Panc1 (cell line): ENCODE measurements around the gene ZBTB1. TPM values are rescaled to one million over a fixed set of nuclear protein-coding genes. Genes with fewer than 3 reads are reported as not detected.
"Not testable (repeated sequence)": the region's sequence is repeated elsewhere in the genome, so short reads cannot be mapped to it uniquely, and the experiment has no call there.

Experiments used
- ATAC-seq: fragments of 200-7000 bp; cut with Tn5 transposase; 2 replicates; pipeline ENCODE4 v1.9.1; 2020; ENCODE audit warnings: mild to moderate bottlenecking, moderate library complexity
- BruUV-seq: library from RNA; stranded (reverse); fragments of 400-500 nt; replicated peaks from 2 replicates; lab custom pipeline; 2021; lab: Mats Ljungman, UMichigan
- CTCF ChIA-PET: fragments of 300-600 bp; sonication (Branson Sonifier 250); formaldehyde crosslinking; loops from one replicate; lab custom pipeline; 2022; ENCODE audit warnings: antibody characterized with exemption; lab: Charles Lee
- POLR2A ChIA-PET: fragments of 300-600 bp; sonication (Branson Sonifier 250); formaldehyde crosslinking; loops from one replicate; lab custom pipeline; 2022; ENCODE audit warnings: antibody characterized with exemption; lab: Charles Lee
- DNase-seq: peaks from one replicate; pipeline ENCODE4 v3.0.0-alpha.2; 2010; ENCODE audit warnings: low read depth, low spot score
- H3K27ac ChIP-seq: 2 replicates; pipeline ENCODE4 v1.5.1; 2011; ENCODE audit warnings: mild to moderate bottlenecking, low read length, inconsistent platforms
- H3K27me3 ChIP-seq: fragments of 200-500 bp; sonication (Bioruptor generic); 2 replicates; pipeline ENCODE4 v1.6.0; 2014; ENCODE audit warnings: low read length, inconsistent platforms; ENCODE audit not compliant: control insufficient read depth, insufficient read depth
- H3K36me3 ChIP-seq: fragments of 200-500 bp; sonication (Bioruptor generic); 2 replicates; pipeline ENCODE4 v1.5.1; 2014; ENCODE audit warnings: inconsistent platforms, mild to moderate bottlenecking, low read length, moderate library complexity; ENCODE audit not compliant: control insufficient read depth, insufficient read depth
- H3K4me1 ChIP-seq: 2 replicates; pipeline ENCODE4 v1.5.1; 2011; ENCODE audit warnings: inconsistent platforms, mild to moderate bottlenecking, low read length, moderate library complexity; ENCODE audit not compliant: control insufficient read depth, insufficient read depth
- H3K4me3 ChIP-seq, 2 experiments: 2 replicates each; pipeline ENCODE4 v1.5.1; 2011 to 2012; ENCODE audit warnings: low read depth in 2 of 2, low read length in 2 of 2, mild to moderate bottlenecking in 2 of 2, inconsistent platforms in 1 of 2, moderate library complexity in 1 of 2
- H3K9me3 ChIP-seq: fragments of 200-500 bp; sonication (Bioruptor generic); 2 replicates; pipeline ENCODE4 v1.5.1; 2014; ENCODE audit warnings: low read depth, mild to moderate bottlenecking, inconsistent platforms, low read length, moderate library complexity; ENCODE audit not compliant: control insufficient read depth, insufficient read depth
- CTCF ChIP-seq: fragments of 450-650 bp; IDR thresholded peaks from 2 replicates; pipeline ENCODE4 v1.5.1; 2017; ENCODE audit warnings: mild to moderate bottlenecking
- POLR2AphosphoS5 ChIP-seq: IDR thresholded peaks from 2 replicates; pipeline ENCODE4 v1.6.1; 2012; ENCODE audit warnings: mild to moderate bottlenecking, low read depth, low read length, moderate library complexity
- REST ChIP-seq, 2 experiments: IDR thresholded peaks; 2 replicates each; pipeline ENCODE4 v1.6.1; 2011 to 2012; ENCODE audit warnings: low read depth in 2 of 2, control low read depth in 1 of 2, low read length in 1 of 2, mild to moderate bottlenecking in 1 of 2, moderate library complexity in 1 of 2; ENCODE audit not compliant: insufficient read depth in 1 of 2
- SIN3A ChIP-seq: IDR thresholded peaks from 2 replicates; pipeline ENCODE4 v1.6.1; 2012; ENCODE audit warnings: low read depth, mild to moderate bottlenecking, low read length, moderate library complexity, borderline replicate concordance; ENCODE audit not compliant: insufficient read depth
- TCF7L2 ChIP-seq: IDR thresholded peaks from 2 replicates; pipeline ENCODE4 v1.6.1; 2011; ENCODE audit warnings: mild to moderate bottlenecking, low read depth, low read length, inconsistent platforms
- in situ Hi-C: cut with HindIII; loops from 2 replicates; pipeline ENCODE4 v1.10.0; 2016; ENCODE audit warnings: low sequenced_read_pairs, low pct_unique_long_range_greater_than_20kb
- intact Hi-C: fragments of 100-400 bp; cut with micrococcal nuclease; formaldehyde crosslinking; loops from one replicate; pipeline ENCODE4 v1.10.0; 2022; ENCODE audit not compliant: unreplicated experiment
- total RNA-seq: library from RNA; stranded (reverse); gene quantifications from one replicate; pipeline ENCODE4 v1.2.1, GENCODE V29; 2021; ENCODE audit not compliant: unreplicated experiment

Gene ZBTB1
- total RNA-seq, 1 experiment from 2014 or later: 36.1 TPM

- POLR2A ChIA-PET: interaction anchor here (0.7 kb wide), 1 partner anchor 28 kb away, joined by 3 read pairs; no protein-coding TSS in a partner anchor
- peaks cover 9% of the 10 kb centered on the region for H3K4me1 ChIP-seq
- TF ChIP-seq REST (IDR thresholded peaks at IDR 0.05; ENCODE audit: insufficient read depth in 1 of 2, low read depth in 2 of 2, low read length in 1 of 2) (no peak), CTCF (no peak), POLR2AphosphoS5 (no peak), SIN3A (no peak), TCF7L2 (no peak)
- CTCF ChIA-PET: no interaction called here
- DNase-seq (peak; percentile 17), ATAC-seq (peak; percentile 98)
- intact Hi-C loops (no loop called here), in situ Hi-C loops (no loop called here)
- H3K9me3 ChIP-seq: no peaks in the 10 kb centered on the region
- H3K4me3 ChIP-seq: no peak overlapping the region
- no peaks in the 10 kb centered on the region for H3K36me3 ChIP-seq
- peak overlapping the region; percentile 72; the same call in 1 of the 2 replicates for H3K27ac ChIP-seq
- H3K27me3 ChIP-seq: no peaks in the 10 kb centered on the region
- BruUV-seq: no TSS peak
Measured at GRCh38 chr14:64569138-64569631, 64.6 kb downstream of the ZBTB1 start.

GRCh38 chr14:64569646-64570045, 65.1 kb downstream of the ZBTB1 start:
- DNase-seq: not testable (repeated sequence)

GRCh38 chr14:64572386-64573104, 68.0 kb downstream of the ZBTB1 start:
- Histone ChIP-seq H3K27me3 (no peaks in the 10 kb centered on the region), H3K4me3 (no peak overlapping the region), H3K4me1 (peaks cover 9% of the 10 kb centered on the region), H3K9me3 (no peaks in the 10 kb centered on the region), H3K36me3 (no peaks in the 10 kb centered on the region), H3K27ac (no peak overlapping the region)
- ChIA-PET CTCF (no interaction called here), POLR2A (no interaction called here)
- no peak for DNase-seq
- no peak for ATAC-seq
- in situ Hi-C loops (no loop called here), intact Hi-C loops (no loop called here)
- TF ChIP-seq TCF7L2 (no peak), SIN3A (no peak), CTCF (no peak), REST (IDR thresholded peaks at IDR 0.05; ENCODE audit: insufficient read depth in 1 of 2, low read depth in 2 of 2, low read length in 1 of 2) (no peak), POLR2AphosphoS5 (no peak)
- BruUV-seq: no TSS peak

More at GRCh38 chr14:64569646-64570045, 65.1 kb downstream of the ZBTB1 start:
- H3K4me1 ChIP-seq, H3K9me3 ChIP-seq, BruUV-seq, CTCF ChIA-PET, H3K36me3 ChIP-seq, in situ Hi-C loops, ATAC-seq, H3K4me3 ChIP-seq, intact Hi-C loops, H3K27me3 ChIP-seq: not testable (repeated sequence)
- POLR2A ChIA-PET: interaction anchor here (0.7 kb wide), 1 partner anchor 27 kb away, joined by 3 read pairs; no protein-coding TSS in a partner anchor
- peak overlapping the region; percentile 40; the same call in 1 of the 2 replicates for H3K27ac ChIP-seq
